Activated B cell treated with CpG ODN at 0.5 μM for 24 hours (primary cell): ENCODE measurements around the gene ARHGAP12. TPM values are rescaled to one million over a fixed set of nuclear protein-coding genes. Genes with fewer than 3 reads are reported as not detected.

Source experiments
- ATAC-seq: fragments of 200-7000 bp; cut with Tn5 transposase; one replicate; pipeline ENCODE4 v1.10.0; 2021; ENCODE audit warnings: low read depth, mild to moderate bottlenecking, moderate library complexity
- CTCF ChIA-PET: fragments of 350-600 bp; sonication (Branson Sonifier 250); formaldehyde crosslinking; loops from one replicate; lab custom pipeline; 2021; ENCODE audit warnings: antibody characterized with exemption; lab: Charles Lee
- POLR2A ChIA-PET: fragments of 350-600 bp; sonication (Branson Sonifier 250); formaldehyde crosslinking; loops from one replicate; lab custom pipeline; 2021; ENCODE audit warnings: antibody characterized with exemption; lab: Charles Lee
- DNase-seq: peaks from one replicate; pipeline ENCODE4 v3.0.0; 2022
- H3K27ac Mint-ChIP-seq: one replicate; pipeline ENCODE4 v1.8.0; 2020; ENCODE audit warnings: mixed read lengths
- H3K27me3 Mint-ChIP-seq: one replicate; pipeline ENCODE4 v1.8.0; 2021; ENCODE audit warnings: mixed read lengths
- H3K36me3 Mint-ChIP-seq: one replicate; pipeline ENCODE4 v1.8.0; 2021; ENCODE audit warnings: low read depth, mixed read lengths
- H3K4me1 Mint-ChIP-seq: one replicate; pipeline ENCODE4 v1.8.0; 2021; ENCODE audit warnings: mixed read lengths
- H3K4me3 Mint-ChIP-seq: one replicate; pipeline ENCODE4 v1.8.0; 2020; ENCODE audit warnings: mild to moderate bottlenecking, mixed read lengths
- H3K9me3 Mint-ChIP-seq: one replicate; pipeline ENCODE4 v1.8.0; 2020; ENCODE audit warnings: mixed read lengths
- intact Hi-C: fragments of 100-400 bp; cut with micrococcal nuclease; formaldehyde crosslinking; loops from one replicate; pipeline ENCODE4 v1.15.1; 2024
- total RNA-seq: library from RNA; stranded (reverse); gene quantifications from 2 replicates; pipeline ENCODE4 v1.2.3, GENCODE V29; 2022
- TF ChIP-seq, protein P1 (sequence below): fragments of 200-600 bp; IDR thresholded peaks from one replicate; pipeline ENCODE4 v1.8.0; 2022; ENCODE audit warnings: antibody characterized with exemption, mild to moderate bottlenecking

The ARHGAP12 gene
- total RNA-seq, 1 donor from 2014 or later: 23.2 TPM

- DNase-seq (no peak), ATAC-seq (peak; percentile 12)
- ChIA-PET CTCF (interaction anchor here (0.9 to 1.2 kb wide), 3 partner anchors 68 to 1259 kb away, joined by 3 to 6 read pairs (median 5); no protein-coding TSS in a partner anchor), POLR2A (interaction anchor here (0.6 to 1.7 kb wide), 8 partner anchors 10 to 1225 kb away, joined by 3 to 7 read pairs (median 4); partner anchors contain the start of gene KIF5B)
- H3K4me3 Mint-ChIP-seq: peak overlapping the region; percentile 91
- peaks cover 33% of the 10 kb centered on the region for H3K4me1 Mint-ChIP-seq
- TF ChIP-seq, protein P1, sequence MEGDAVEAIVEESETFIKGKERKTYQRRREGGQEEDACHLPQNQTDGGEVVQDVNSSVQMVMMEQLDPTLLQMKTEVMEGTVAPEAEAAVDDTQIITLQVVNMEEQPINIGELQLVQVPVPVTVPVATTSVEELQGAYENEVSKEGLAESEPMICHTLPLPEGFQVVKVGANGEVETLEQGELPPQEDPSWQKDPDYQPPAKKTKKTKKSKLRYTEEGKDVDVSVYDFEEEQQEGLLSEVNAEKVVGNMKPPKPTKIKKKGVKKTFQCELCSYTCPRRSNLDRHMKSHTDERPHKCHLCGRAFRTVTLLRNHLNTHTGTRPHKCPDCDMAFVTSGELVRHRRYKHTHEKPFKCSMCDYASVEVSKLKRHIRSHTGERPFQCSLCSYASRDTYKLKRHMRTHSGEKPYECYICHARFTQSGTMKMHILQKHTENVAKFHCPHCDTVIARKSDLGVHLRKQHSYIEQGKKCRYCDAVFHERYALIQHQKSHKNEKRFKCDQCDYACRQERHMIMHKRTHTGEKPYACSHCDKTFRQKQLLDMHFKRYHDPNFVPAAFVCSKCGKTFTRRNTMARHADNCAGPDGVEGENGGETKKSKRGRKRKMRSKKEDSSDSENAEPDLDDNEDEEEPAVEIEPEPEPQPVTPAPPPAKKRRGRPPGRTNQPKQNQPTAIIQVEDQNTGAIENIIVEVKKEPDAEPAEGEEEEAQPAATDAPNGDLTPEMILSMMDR: no peak
- peaks cover 5% of the 10 kb centered on the region for H3K36me3 Mint-ChIP-seq
- no peaks in the 10 kb centered on the region for H3K9me3 Mint-ChIP-seq
- H3K27ac Mint-ChIP-seq: peak overlapping the region; percentile 88
- intact Hi-C loops: loop anchor here (1.0 kb wide), 1 partner anchor 10 kb away; no protein-coding TSS in a partner anchor
- H3K27me3 Mint-ChIP-seq: no peaks in the 10 kb centered on the region
Observed at GRCh38 chr10:31930023-31930751, 1.6 kb upstream of the ARHGAP12 start.

- Mint-ChIP-seq H3K4me1 (peaks cover 38% of the 10 kb centered on the region), H3K27me3 (no peaks in the 10 kb centered on the region), H3K36me3 (peaks cover 5% of the 10 kb centered on the region), H3K9me3 (no peaks in the 10 kb centered on the region), H3K27ac (peak overlapping the region; percentile 88), H3K4me3 (peak overlapping the region; percentile 91)
- intact Hi-C loops: loop anchor here (1.0 to 5.0 kb wide), 9 partner anchors 11 to 1582 kb away; partner anchors contain the start of genes CCDC7, MAP3K8, MTPAP and ZNF438
- ChIA-PET POLR2A (interaction anchor here (0.6 to 1.7 kb wide), 10 partner anchors 11 to 1224 kb away, joined by 3 to 7 read pairs (median 3); partner anchors contain the start of gene KIF5B), CTCF (interaction anchor here (0.9 to 1.2 kb wide), 3 partner anchors 68 to 1258 kb away, joined by 3 to 6 read pairs (median 5); no protein-coding TSS in a partner anchor)
- TF ChIP-seq, protein P1: no peak
- ATAC-seq: peak; percentile 15
- DNase-seq: peak; percentile 59
Observed at GRCh38 chr10:31929261-31930022, 811 bp upstream of the ARHGAP12 start.

- peak; percentile 39 for DNase-seq
- CTCF ChIA-PET: no interaction called here
- TF ChIP-seq, protein P1: no peak
- no peaks in the 10 kb centered on the region for H3K9me3 Mint-ChIP-seq
- H3K27me3 Mint-ChIP-seq: no peaks in the 10 kb centered on the region
- intact Hi-C loops: loop anchor here (1.0 to 5.0 kb wide), 14 partner anchors 9 to 1581 kb away; partner anchors contain the start of genes CCDC7, KIF5B, MAP3K8 and MTPAP
- peaks cover 5% of the 10 kb centered on the region for H3K36me3 Mint-ChIP-seq
- H3K4me1 Mint-ChIP-seq: peaks cover 46% of the 10 kb centered on the region
- ATAC-seq: peak; percentile 59
- H3K27ac Mint-ChIP-seq: peak overlapping the region; percentile 82
- POLR2A ChIA-PET: interaction anchor here (0.6 to 1.7 kb wide), 5 partner anchors 12 to 106 kb away, joined by 3 to 6 read pairs (median 4); no protein-coding TSS in a partner anchor
- H3K4me3 Mint-ChIP-seq: peak overlapping the region; percentile 91
Observed at GRCh38 chr10:31927884-31928548, 615 bp downstream of the ARHGAP12 start.

GRCh38 chr10:31927565-31927883 is 1.1 kb downstream of the ARHGAP12 start:
- H3K36me3 Mint-ChIP-seq: peaks cover 5% of the 10 kb centered on the region
- no peak for DNase-seq
- no peaks in the 10 kb centered on the region for H3K9me3 Mint-ChIP-seq
- intact Hi-C loops: loop anchor here (1.0 to 5.0 kb wide), 3 partner anchors 8 to 1580 kb away; partner anchors contain the start of genes CCDC7 and MTPAP
- CTCF ChIA-PET: no interaction called here
- peak overlapping the region; percentile 91 for H3K4me3 Mint-ChIP-seq
- TF ChIP-seq, protein P1: no peak
- H3K27me3 Mint-ChIP-seq: no peaks in the 10 kb centered on the region
- peak overlapping the region; percentile 82 for H3K27ac Mint-ChIP-seq
- peaks cover 51% of the 10 kb centered on the region for H3K4me1 Mint-ChIP-seq
- no peak for ATAC-seq
- POLR2A ChIA-PET: interaction anchor here (0.6 to 1.2 kb wide), 4 partner anchors 12 to 106 kb away, joined by 3 to 4 read pairs (median 4); no protein-coding TSS in a partner anchor
